ENCODE results near the gene IRGQ. TPM values are rescaled to one million over a fixed set of nuclear protein-coding genes. Genes with fewer than 3 reads are reported as not detected.
"Not testable (repeated sequence)": the region's sequence is repeated elsewhere in the genome, so short reads cannot be mapped to it uniquely, and the experiment has no call there.

Gene IRGQ
- total RNA-seq, 1 experiment from 2014 or later, result 24.1 TPM

DNA sequence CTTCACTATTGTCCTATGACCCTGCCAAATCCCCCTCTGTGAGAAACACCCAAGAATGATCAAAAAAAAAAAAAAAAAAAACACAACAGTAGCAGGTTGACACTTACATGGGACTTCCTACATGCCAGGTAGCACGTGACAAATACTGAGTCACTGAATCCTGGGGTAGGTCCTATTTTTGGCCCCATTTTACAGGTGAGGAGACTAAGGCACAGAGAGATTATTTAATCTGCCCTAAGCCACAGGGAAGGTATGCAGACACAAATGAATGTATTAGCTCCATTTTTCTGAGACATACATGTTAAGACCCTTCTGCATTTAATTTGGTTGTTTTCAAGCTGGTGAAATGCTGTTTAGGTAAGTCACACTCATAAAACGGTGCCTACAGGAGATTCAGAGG lies 47.2 kb downstream of the IRGQ start:
- no peak overlapping the region for H2BK120ac ChIP-seq (ENCODE audit: low read depth, low read length, poor library complexity, severe bottlenecking)
- no peak overlapping the region for H3K4me2 ChIP-seq (ENCODE audit: insufficient read depth, insufficient read length, low read length)
- Mint-ChIP-seq H3K27ac (no peak overlapping the region), H3K4me3 (no peak overlapping the region), H3K27me3 (ENCODE audit: low read depth) (no peaks in the 10 kb centered on the region), H3K36me3 (ENCODE audit: insufficient read depth in 1 of 3, low read depth in 3 of 3) (peaks cover 19 to 71% (median 57%) of the 10 kb centered on the region in 3 experiments), H3K4me1 (no peaks in the 10 kb centered on the region), H3K9me3 (no peaks in the 10 kb centered on the region)
- no peak overlapping the region for H2BK12ac ChIP-seq (ENCODE audit: insufficient read length, low read depth, low read length)
- no peaks in the 10 kb centered on the region for H3K79me1 ChIP-seq (ENCODE audit: insufficient read depth, low read depth, low read length, poor library complexity, severe bottlenecking)
- H3K9me3 ChIP-seq (ENCODE audit: control insufficient read depth, low read depth, low read length), result no peaks in the 10 kb centered on the region
- H3K79me2 ChIP-seq (ENCODE audit: insufficient read depth, low read length), result no peaks in the 10 kb centered on the region
- no peak overlapping the region for H3K56ac ChIP-seq (ENCODE audit: insufficient read length, low read depth, low read length)
- H4K20me1 ChIP-seq (ENCODE audit: control insufficient read depth, insufficient read depth, insufficient read length), result no peaks in the 10 kb centered on the region
- H3K23me2 ChIP-seq (ENCODE audit: insufficient read length, low read depth, low read length, poor library complexity, severe bottlenecking), result no peaks in the 10 kb centered on the region
- H3K18ac ChIP-seq (ENCODE audit: insufficient read length, low read depth, low read length), result no peak overlapping the region
- no peak overlapping the region for H3K4ac ChIP-seq (ENCODE audit: low read depth, low read length)
- no peaks in the 10 kb centered on the region for H3K27me3 ChIP-seq (ENCODE audit: insufficient read depth, low read length)
- no peak overlapping the region for H4K91ac ChIP-seq (ENCODE audit: insufficient read length, low read depth, low read length)
- H3K27ac ChIP-seq (ENCODE audit: insufficient read length, low read depth, low read length), result no peak overlapping the region
- no peaks in the 10 kb centered on the region for H3K4me1 ChIP-seq (ENCODE audit: insufficient read depth, low read length)
- no peak overlapping the region for H2AK5ac ChIP-seq (ENCODE audit: insufficient read length, low read length)
- no peak overlapping the region for H2BK15ac ChIP-seq (ENCODE audit: low read depth, low read length)
- no peak overlapping the region for H3K23ac ChIP-seq (ENCODE audit: insufficient read length, low read depth, low read length)
- no peak for DNase-seq
- TF ChIP-seq, protein P1, sequence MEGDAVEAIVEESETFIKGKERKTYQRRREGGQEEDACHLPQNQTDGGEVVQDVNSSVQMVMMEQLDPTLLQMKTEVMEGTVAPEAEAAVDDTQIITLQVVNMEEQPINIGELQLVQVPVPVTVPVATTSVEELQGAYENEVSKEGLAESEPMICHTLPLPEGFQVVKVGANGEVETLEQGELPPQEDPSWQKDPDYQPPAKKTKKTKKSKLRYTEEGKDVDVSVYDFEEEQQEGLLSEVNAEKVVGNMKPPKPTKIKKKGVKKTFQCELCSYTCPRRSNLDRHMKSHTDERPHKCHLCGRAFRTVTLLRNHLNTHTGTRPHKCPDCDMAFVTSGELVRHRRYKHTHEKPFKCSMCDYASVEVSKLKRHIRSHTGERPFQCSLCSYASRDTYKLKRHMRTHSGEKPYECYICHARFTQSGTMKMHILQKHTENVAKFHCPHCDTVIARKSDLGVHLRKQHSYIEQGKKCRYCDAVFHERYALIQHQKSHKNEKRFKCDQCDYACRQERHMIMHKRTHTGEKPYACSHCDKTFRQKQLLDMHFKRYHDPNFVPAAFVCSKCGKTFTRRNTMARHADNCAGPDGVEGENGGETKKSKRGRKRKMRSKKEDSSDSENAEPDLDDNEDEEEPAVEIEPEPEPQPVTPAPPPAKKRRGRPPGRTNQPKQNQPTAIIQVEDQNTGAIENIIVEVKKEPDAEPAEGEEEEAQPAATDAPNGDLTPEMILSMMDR (conservative IDR thresholded peaks at IDR 0.05), result no peak
- no peak overlapping the region for H2BK5ac ChIP-seq (ENCODE audit: insufficient read length, low read length)
- H3K9ac ChIP-seq (ENCODE audit: extremely low read depth, insufficient read length, low read length), result no peak overlapping the region
- H3K14ac ChIP-seq (ENCODE audit: insufficient read depth, low read length), result no peak overlapping the region
- H4K8ac ChIP-seq (replicated peaks; ENCODE audit: insufficient read length, low read depth, low read length), result no peak overlapping the region
- no peak overlapping the region for H2BK20ac ChIP-seq (ENCODE audit: low read depth, low read length, poor library complexity, severe bottlenecking)
- no peak overlapping the region for H3T11ph ChIP-seq (ENCODE audit: low read length)
- no CpG with 5 or more reads among the region's 2 CpGs for WGBS (ENCODE audit: extremely low coverage, insufficient read length, low lambda C conversion rate)
- no peak overlapping the region for H4K5ac ChIP-seq (ENCODE audit: insufficient read length, low read depth, low read length)
- H2AFZ ChIP-seq (ENCODE audit: low read length), result no peak overlapping the region

DNA sequence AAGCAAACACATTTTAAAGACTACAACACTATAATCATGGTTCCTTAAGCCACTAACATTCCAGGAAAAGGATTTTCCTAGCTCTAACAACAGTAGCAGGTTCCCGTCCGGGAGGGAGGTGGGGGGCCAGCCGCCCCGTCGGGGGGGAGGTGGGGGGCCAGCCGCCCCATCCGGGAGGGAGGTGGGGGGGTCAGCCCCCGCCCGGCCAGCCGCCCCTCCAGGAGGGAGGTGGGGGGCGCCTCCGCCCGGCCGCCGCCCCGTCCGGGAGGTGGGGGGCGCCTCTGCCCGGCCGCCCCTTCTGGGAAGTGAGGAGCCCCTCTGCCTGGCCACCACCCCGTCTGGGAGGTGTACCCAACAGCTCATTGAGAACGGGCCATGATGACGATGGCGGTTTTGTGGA lies 48.0 kb downstream of the IRGQ start:
- H2BK20ac ChIP-seq (ENCODE audit: low read depth, low read length, poor library complexity, severe bottlenecking); H3K79me1 ChIP-seq (ENCODE audit: insufficient read depth, low read depth, low read length, poor library complexity, severe bottlenecking); DNase-seq; H2AFZ ChIP-seq (ENCODE audit: low read length); H3K9ac ChIP-seq (ENCODE audit: extremely low read depth, insufficient read length, low read length); H3K18ac ChIP-seq (ENCODE audit: insufficient read length, low read depth, low read length); H4K5ac ChIP-seq (ENCODE audit: insufficient read length, low read depth, low read length); H3K27me3 ChIP-seq (ENCODE audit: insufficient read depth, low read length); H2BK5ac ChIP-seq (ENCODE audit: insufficient read length, low read length); H3K9me3 ChIP-seq (ENCODE audit: control insufficient read depth, low read depth, low read length); H3K4me3 Mint-ChIP-seq; H3K4me1 Mint-ChIP-seq; H3K4me1 ChIP-seq (ENCODE audit: insufficient read depth, low read length); H3K27ac ChIP-seq (ENCODE audit: insufficient read length, low read depth, low read length); H3K23ac ChIP-seq (ENCODE audit: insufficient read length, low read depth, low read length); H4K8ac ChIP-seq (replicated peaks; ENCODE audit: insufficient read length, low read depth, low read length); H3K9me3 Mint-ChIP-seq; H4K20me1 ChIP-seq (ENCODE audit: control insufficient read depth, insufficient read depth, insufficient read length); H2BK15ac ChIP-seq (ENCODE audit: low read depth, low read length); H3T11ph ChIP-seq (ENCODE audit: low read length); H3K4ac ChIP-seq (ENCODE audit: low read depth, low read length); H3K4me2 ChIP-seq (ENCODE audit: insufficient read depth, insufficient read length, low read length); H3K23me2 ChIP-seq (ENCODE audit: insufficient read length, low read depth, low read length, poor library complexity, severe bottlenecking); H3K79me2 ChIP-seq (ENCODE audit: insufficient read depth, low read length); H3K27me3 Mint-ChIP-seq (ENCODE audit: low read depth); H4K91ac ChIP-seq (ENCODE audit: insufficient read length, low read depth, low read length); H2AK5ac ChIP-seq (ENCODE audit: insufficient read length, low read length); H3K14ac ChIP-seq (ENCODE audit: insufficient read depth, low read length); H3K27ac Mint-ChIP-seq; H2BK120ac ChIP-seq (ENCODE audit: low read depth, low read length, poor library complexity, severe bottlenecking); H3K56ac ChIP-seq (ENCODE audit: insufficient read length, low read depth, low read length); H2BK12ac ChIP-seq (ENCODE audit: insufficient read length, low read depth, low read length): not testable (repeated sequence)
- H3K36me3 Mint-ChIP-seq (ENCODE audit: insufficient read depth in 1 of 3, low read depth in 3 of 3), result peaks cover 24 to 73% (median 59%) of the 10 kb centered on the region in 3 experiments
- no CpG with 5 or more reads among the region's 24 CpGs for WGBS (ENCODE audit: extremely low coverage, insufficient read length, low lambda C conversion rate)
